DMS 273 treated with DMSO at 0.1 percent for 48 hours (cell line): ENCODE results near the gene PDCD1LG2.
"Not testable (repeated sequence)": the region's sequence is repeated elsewhere in the genome, so short reads cannot be mapped to it uniquely, and the experiment has no call there.

Source experiments
- DNase-seq: peaks from one replicate; lab custom pipeline; 2025; lab: John Stamatoyannopoulos, UW

PDCD1LG2 gene

DNA sequence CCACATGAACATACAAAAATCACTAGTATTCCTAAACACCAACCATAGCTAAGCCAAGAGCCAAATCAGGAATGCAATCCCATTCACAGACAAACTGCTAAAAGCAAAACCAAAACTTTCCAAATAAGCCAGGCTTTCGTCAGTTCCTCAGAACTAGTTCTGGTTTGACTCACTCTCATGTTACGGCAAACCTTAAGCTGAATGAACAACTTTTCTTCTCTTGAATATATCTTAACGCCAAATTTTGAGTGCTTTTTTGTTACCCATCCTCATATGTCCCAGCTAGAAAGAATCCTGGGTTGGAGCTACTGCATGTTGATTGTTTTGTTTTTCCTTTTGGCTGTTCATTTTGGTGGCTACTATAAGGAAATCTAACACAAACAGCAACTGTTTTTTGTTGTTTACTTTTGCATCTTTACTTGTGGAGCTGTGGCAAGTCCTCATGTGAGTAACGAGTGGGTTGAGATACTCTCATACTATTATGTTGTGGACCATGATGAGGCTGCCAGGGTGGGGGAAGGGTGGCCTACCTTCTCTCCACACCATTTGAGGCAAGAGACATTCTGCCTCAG is at the start of gene PDCD1LG2:
Gene PDCD1LG2 (plus strand): TSS at position 172 of the 572 bp plus-strand sequence. CDS start 12,016 bp downstream, outside the sequence.
- DNase-seq: no peak

DNA sequence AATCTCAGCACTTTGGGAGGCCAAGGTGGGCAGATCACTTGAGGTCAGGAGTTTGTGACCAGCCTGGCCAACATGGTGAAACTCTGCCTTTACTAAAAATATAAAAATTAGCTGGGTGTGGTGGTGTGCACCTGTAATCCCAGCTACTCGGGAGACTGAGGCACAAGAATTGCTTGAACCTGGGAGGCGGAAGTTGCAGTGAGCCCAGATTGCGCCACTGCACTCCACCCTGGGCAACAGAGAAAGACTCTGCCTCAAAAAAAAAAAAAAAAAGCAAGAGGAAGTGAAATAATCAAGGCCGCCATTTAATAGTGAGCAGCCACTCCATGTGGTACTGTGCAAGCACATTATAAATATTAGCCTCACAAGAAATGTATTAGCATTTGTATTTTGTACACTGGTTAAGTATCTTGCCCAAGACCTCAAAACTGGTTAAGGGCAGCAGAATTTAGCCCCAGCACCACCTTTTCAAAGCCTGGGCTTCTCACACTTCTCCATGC is 45.5 kb upstream of the PDCD1LG2 start:
- not testable (repeated sequence) for DNase-seq

- no peak for DNase-seq
Observed at GRCh38 chr9:5466005-5466404, 44.3 kb upstream of the PDCD1LG2 start.

- DNase-seq: no peak
Observed at GRCh38 chr9:5466766-5467165, 43.6 kb upstream of the PDCD1LG2 start.

DNA sequence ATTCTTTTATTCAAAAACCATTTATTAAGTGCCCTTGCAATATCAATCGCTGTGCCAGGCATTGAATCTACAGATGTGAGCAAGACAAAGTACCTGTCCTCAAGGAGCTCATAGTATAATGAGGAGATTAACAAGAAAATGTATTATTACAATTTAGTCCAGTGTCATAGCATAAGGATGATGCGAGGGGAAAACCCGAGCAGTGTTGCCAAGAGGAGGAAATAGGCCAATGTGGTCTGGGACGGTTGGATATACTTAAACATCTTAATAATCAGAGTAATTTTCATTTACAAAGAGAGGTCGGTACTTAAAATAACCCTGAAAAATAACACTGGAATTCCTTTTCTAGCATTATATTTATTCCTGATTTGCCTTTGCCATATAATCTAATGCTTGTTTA is 41.5 kb upstream of the PDCD1LG2 start:
- DNase-seq: no peak

GRCh38 chr9:5470122-5470521 is 40.2 kb upstream of the PDCD1LG2 start:
- no peak for DNase-seq

GRCh38 chr9:5470816-5471215 is 39.5 kb upstream of the PDCD1LG2 start:
- DNase-seq: no peak

DNA sequence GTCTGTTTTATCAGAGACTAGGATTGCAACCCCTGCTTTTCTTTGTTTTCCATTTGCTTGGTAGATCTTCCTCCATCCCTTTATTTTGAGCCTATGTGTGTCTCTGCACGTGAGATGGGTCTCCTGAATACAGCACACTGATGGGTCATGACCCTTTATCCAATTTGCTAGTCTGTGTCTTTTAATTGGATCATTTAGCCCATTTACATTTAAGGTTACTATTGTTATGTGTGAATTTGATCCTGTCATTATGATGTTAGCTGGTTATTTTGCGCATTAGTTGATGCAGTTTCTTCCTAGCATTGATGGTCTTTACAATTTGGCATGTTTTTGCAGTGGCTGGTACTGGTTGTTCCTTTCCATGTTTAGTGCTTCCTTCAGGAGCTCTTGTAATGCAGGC is 34.7 kb upstream of the PDCD1LG2 start:
- not testable (repeated sequence) for DNase-seq

- no peak for DNase-seq
Observed at GRCh38 chr9:5478206-5478605, 32.1 kb upstream of the PDCD1LG2 start.

GRCh38 chr9:5479994-5480694 is 30.2 kb upstream of the PDCD1LG2 start:
- no peak for DNase-seq

- no peak for DNase-seq
Observed at GRCh38 chr9:5480919-5481318, 29.4 kb upstream of the PDCD1LG2 start.

DNA sequence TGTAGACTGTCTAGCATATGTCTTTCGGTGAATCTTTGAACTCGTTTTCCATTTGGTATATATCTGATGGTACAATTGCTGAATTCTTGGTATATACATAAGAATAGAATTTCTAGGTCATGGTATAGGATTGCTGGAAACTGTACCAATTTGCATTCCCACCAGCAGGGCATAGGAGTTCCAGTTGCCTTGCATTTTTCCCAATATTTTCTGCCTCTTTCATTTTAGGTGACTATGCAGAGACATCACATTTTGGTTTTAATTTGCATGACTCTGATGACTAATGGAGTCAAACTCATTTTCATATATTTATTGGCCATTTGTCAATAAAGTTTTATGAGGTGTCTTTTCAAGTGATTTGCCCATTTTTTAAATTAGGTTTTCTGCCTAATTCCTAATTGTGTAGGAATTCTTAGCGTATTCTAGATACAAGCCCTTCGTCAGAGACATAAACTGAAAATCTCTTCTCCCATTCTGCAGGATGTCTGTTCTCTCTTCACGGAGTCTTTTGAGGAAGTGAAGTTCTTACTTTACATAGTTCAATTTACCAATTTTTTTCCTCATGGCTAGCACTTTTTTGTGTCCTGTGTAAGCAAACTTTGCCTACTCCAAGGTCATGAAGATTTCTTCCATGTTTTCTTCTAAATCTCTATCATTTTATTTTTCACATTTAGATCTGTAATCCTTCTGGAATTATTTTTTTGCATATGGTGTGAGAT is 28.9 kb upstream of the PDCD1LG2 start:
- no peak for DNase-seq

DNA sequence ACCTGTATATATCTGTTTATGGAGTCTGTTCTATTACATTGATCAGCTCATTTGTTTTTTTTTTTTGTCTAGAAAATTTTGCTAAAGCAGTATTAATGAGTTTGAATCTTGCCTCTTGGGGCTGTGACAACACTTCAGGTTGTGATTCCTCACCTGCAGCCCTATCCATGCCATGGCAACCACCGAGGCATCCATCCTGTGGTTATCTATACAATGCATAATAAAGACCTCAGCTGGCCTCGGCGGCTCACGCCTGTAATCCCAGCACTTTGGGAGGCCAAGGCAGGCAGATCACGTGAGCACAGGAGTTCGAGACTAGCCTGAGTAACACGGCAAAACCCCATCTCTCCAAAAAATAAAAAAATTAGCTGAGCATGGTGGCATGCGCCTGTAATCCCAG is 28.1 kb upstream of the PDCD1LG2 start:
- DNase-seq: no peak

- no peak for DNase-seq
Observed at GRCh38 chr9:5483306-5483705, 27.0 kb upstream of the PDCD1LG2 start.

GRCh38 chr9:5485378-5486085 is 24.8 kb upstream of the PDCD1LG2 start:
- no peak for DNase-seq

DNA sequence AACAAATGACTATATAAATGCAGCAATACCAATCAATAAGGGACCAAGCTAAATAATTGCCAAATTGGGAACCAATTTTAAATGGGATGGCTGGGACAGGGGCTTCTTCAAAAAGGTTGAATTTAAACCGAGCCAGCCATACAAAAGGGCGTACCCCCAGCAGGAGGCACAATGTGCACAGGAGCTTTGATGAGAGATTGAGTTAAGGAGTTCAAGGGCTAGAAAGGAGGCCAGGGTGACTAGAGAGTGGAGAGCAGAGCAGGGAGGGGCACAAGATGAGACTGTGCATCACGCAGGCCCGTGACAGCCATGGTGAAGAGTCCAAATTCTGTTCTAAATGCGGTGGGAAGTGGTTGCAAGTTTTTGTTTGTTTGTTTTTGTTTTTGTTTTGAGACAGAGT is 23.3 kb upstream of the PDCD1LG2 start:
- DNase-seq: no peak

DNA sequence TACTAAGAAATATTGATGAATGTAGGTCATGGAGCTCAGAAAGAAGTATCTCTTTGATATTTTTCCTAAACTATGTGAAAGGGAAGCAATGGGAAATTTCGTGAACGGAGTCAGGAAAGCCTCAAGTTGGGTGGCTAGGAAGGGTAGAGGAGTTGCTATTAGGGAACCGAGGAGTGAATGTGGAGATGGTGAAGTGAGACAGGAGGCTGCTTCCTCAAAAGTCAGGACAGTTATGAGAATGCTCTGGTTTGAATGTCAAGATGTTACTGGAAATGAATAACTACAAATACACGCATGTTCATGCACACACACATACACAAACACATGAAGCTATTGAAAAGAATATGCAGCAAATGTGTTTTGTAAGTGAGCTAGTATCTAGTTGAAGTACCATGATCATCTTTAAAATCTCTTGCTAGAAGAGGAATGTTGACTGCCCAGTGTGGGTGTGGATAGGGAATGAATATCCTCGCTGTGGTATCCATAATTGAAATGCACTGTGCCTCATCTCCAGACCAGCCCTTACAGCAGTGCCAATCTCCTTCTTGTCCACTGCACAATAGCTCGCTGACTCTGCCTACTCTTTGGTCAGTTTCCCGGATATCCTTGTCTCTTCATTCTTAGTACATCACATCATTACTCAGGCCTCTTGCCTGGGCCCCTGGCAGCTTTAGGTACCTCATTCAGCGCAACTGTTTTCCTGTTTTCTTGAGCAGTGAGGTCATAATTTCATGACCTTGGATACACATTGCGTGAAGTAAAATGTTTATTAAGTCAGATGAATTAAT is 21.9 kb upstream of the PDCD1LG2 start:
- no peak for DNase-seq

GRCh38 chr9:5489630-5490490 is 20.5 kb upstream of the PDCD1LG2 start:
- DNase-seq: no peak

- no peak for DNase-seq
Observed at GRCh38 chr9:5492965-5493678, 17.2 kb upstream of the PDCD1LG2 start.
